Panc1 (cell line): ENCODE results near the gene DDI2. TPM values are rescaled to one million over a fixed set of nuclear protein-coding genes. Genes with fewer than 3 reads are reported as not detected.

Experiments used
- ATAC-seq: fragments of 200-7000 bp; cut with Tn5 transposase; 2 replicates; pipeline ENCODE4 v1.9.1; 2020; ENCODE audit warnings: mild to moderate bottlenecking, moderate library complexity
- BruUV-seq: library from RNA; stranded (reverse); fragments of 400-500 nt; replicated peaks from 2 replicates; lab custom pipeline; 2021; lab: Mats Ljungman, UMichigan
- CTCF ChIA-PET: fragments of 300-600 bp; sonication (Branson Sonifier 250); formaldehyde crosslinking; loops from one replicate; lab custom pipeline; 2022; ENCODE audit warnings: antibody characterized with exemption; lab: Charles Lee
- POLR2A ChIA-PET: fragments of 300-600 bp; sonication (Branson Sonifier 250); formaldehyde crosslinking; loops from one replicate; lab custom pipeline; 2022; ENCODE audit warnings: antibody characterized with exemption; lab: Charles Lee
- DNase-seq: peaks from one replicate; pipeline ENCODE4 v3.0.0-alpha.2; 2010; ENCODE audit warnings: low read depth, low spot score
- H3K27ac ChIP-seq: 2 replicates; pipeline ENCODE4 v1.5.1; 2011; ENCODE audit warnings: mild to moderate bottlenecking, low read length, inconsistent platforms
- H3K27me3 ChIP-seq: fragments of 200-500 bp; sonication (Bioruptor generic); 2 replicates; pipeline ENCODE4 v1.6.0; 2014; ENCODE audit warnings: low read length, inconsistent platforms; ENCODE audit not compliant: control insufficient read depth, insufficient read depth
- H3K36me3 ChIP-seq: fragments of 200-500 bp; sonication (Bioruptor generic); 2 replicates; pipeline ENCODE4 v1.5.1; 2014; ENCODE audit warnings: inconsistent platforms, mild to moderate bottlenecking, low read length, moderate library complexity; ENCODE audit not compliant: control insufficient read depth, insufficient read depth
- H3K4me1 ChIP-seq: 2 replicates; pipeline ENCODE4 v1.5.1; 2011; ENCODE audit warnings: inconsistent platforms, mild to moderate bottlenecking, low read length, moderate library complexity; ENCODE audit not compliant: control insufficient read depth, insufficient read depth
- H3K4me3 ChIP-seq, 2 experiments: 2 replicates each; pipeline ENCODE4 v1.5.1; 2011 to 2012; ENCODE audit warnings: low read depth in 2 of 2, low read length in 2 of 2, mild to moderate bottlenecking in 2 of 2, inconsistent platforms in 1 of 2, moderate library complexity in 1 of 2
- H3K9me3 ChIP-seq: fragments of 200-500 bp; sonication (Bioruptor generic); 2 replicates; pipeline ENCODE4 v1.5.1; 2014; ENCODE audit warnings: low read depth, mild to moderate bottlenecking, inconsistent platforms, low read length, moderate library complexity; ENCODE audit not compliant: control insufficient read depth, insufficient read depth
- POLR2AphosphoS5 ChIP-seq: IDR thresholded peaks from 2 replicates; pipeline ENCODE4 v1.6.1; 2012; ENCODE audit warnings: mild to moderate bottlenecking, low read depth, low read length, moderate library complexity
- SIN3A ChIP-seq: IDR thresholded peaks from 2 replicates; pipeline ENCODE4 v1.6.1; 2012; ENCODE audit warnings: low read depth, mild to moderate bottlenecking, low read length, moderate library complexity, borderline replicate concordance; ENCODE audit not compliant: insufficient read depth
- TCF7L2 ChIP-seq: IDR thresholded peaks from 2 replicates; pipeline ENCODE4 v1.6.1; 2011; ENCODE audit warnings: mild to moderate bottlenecking, low read depth, low read length, inconsistent platforms
- in situ Hi-C: cut with HindIII; loops from 2 replicates; pipeline ENCODE4 v1.10.0; 2016; ENCODE audit warnings: low sequenced_read_pairs, low pct_unique_long_range_greater_than_20kb
- intact Hi-C: fragments of 100-400 bp; cut with micrococcal nuclease; formaldehyde crosslinking; loops from one replicate; pipeline ENCODE4 v1.10.0; 2022; ENCODE audit not compliant: unreplicated experiment
- total RNA-seq: library from RNA; stranded (reverse); gene quantifications from one replicate; pipeline ENCODE4 v1.2.1, GENCODE V29; 2021; ENCODE audit not compliant: unreplicated experiment
- TF ChIP-seq, protein P1 (sequence below), 2 experiments: IDR thresholded peaks; 2 replicates each; pipeline ENCODE4 v1.6.1; 2011 to 2012; ENCODE audit warnings: low read depth in 2 of 2, control low read depth in 1 of 2, low read length in 1 of 2, mild to moderate bottlenecking in 1 of 2, moderate library complexity in 1 of 2; ENCODE audit not compliant: insufficient read depth in 1 of 2
- TF ChIP-seq, protein P2 (sequence below): fragments of 450-650 bp; IDR thresholded peaks from 2 replicates; pipeline ENCODE4 v1.5.1; 2017; ENCODE audit warnings: mild to moderate bottlenecking

Gene DDI2
- total RNA-seq, 1 experiment from 2014 or later, result 27.7 TPM

GRCh38 chr1:15578921-15579682 is 38.2 kb upstream of the DDI2 start:
- no peak overlapping the region for H3K27ac ChIP-seq
- POLR2A ChIA-PET, result interaction anchor here (0.5 kb wide), 1 partner anchor 17 kb away, joined by 3 read pairs; no protein-coding TSS in a partner anchor
- H3K9me3 ChIP-seq, result no peaks in the 10 kb centered on the region
- no peaks in the 10 kb centered on the region for H3K36me3 ChIP-seq
- DNase-seq, result no peak
- no peak overlapping the region for H3K4me3 ChIP-seq
- BruUV-seq, result no TSS peak
- TF ChIP-seq POLR2AphosphoS5 (no peak), TCF7L2 (no peak), SIN3A (no peak)
- TF ChIP-seq, protein P1, sequence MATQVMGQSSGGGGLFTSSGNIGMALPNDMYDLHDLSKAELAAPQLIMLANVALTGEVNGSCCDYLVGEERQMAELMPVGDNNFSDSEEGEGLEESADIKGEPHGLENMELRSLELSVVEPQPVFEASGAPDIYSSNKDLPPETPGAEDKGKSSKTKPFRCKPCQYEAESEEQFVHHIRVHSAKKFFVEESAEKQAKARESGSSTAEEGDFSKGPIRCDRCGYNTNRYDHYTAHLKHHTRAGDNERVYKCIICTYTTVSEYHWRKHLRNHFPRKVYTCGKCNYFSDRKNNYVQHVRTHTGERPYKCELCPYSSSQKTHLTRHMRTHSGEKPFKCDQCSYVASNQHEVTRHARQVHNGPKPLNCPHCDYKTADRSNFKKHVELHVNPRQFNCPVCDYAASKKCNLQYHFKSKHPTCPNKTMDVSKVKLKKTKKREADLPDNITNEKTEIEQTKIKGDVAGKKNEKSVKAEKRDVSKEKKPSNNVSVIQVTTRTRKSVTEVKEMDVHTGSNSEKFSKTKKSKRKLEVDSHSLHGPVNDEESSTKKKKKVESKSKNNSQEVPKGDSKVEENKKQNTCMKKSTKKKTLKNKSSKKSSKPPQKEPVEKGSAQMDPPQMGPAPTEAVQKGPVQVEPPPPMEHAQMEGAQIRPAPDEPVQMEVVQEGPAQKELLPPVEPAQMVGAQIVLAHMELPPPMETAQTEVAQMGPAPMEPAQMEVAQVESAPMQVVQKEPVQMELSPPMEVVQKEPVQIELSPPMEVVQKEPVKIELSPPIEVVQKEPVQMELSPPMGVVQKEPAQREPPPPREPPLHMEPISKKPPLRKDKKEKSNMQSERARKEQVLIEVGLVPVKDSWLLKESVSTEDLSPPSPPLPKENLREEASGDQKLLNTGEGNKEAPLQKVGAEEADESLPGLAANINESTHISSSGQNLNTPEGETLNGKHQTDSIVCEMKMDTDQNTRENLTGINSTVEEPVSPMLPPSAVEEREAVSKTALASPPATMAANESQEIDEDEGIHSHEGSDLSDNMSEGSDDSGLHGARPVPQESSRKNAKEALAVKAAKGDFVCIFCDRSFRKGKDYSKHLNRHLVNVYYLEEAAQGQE (IDR thresholded peaks at IDR 0.05; ENCODE audit: insufficient read depth in 1 of 2, low read depth in 2 of 2, low read length in 1 of 2), result no peak
- TF ChIP-seq, protein P2, sequence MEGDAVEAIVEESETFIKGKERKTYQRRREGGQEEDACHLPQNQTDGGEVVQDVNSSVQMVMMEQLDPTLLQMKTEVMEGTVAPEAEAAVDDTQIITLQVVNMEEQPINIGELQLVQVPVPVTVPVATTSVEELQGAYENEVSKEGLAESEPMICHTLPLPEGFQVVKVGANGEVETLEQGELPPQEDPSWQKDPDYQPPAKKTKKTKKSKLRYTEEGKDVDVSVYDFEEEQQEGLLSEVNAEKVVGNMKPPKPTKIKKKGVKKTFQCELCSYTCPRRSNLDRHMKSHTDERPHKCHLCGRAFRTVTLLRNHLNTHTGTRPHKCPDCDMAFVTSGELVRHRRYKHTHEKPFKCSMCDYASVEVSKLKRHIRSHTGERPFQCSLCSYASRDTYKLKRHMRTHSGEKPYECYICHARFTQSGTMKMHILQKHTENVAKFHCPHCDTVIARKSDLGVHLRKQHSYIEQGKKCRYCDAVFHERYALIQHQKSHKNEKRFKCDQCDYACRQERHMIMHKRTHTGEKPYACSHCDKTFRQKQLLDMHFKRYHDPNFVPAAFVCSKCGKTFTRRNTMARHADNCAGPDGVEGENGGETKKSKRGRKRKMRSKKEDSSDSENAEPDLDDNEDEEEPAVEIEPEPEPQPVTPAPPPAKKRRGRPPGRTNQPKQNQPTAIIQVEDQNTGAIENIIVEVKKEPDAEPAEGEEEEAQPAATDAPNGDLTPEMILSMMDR, result no peak
- intact Hi-C loops (no loop called here), in situ Hi-C loops (no loop called here)
- H3K4me1 ChIP-seq, result no peaks in the 10 kb centered on the region
- no peaks in the 10 kb centered on the region for H3K27me3 ChIP-seq
- CTCF ChIA-PET, result no interaction called here
- no peak for ATAC-seq

GRCh38 chr1:15579683-15580047 is 37.6 kb upstream of the DDI2 start:
- Histone ChIP-seq H3K27ac (no peak overlapping the region), H3K9me3 (no peaks in the 10 kb centered on the region), H3K36me3 (no peaks in the 10 kb centered on the region), H3K4me3 (no peak overlapping the region), H3K27me3 (no peaks in the 10 kb centered on the region), H3K4me1 (no peaks in the 10 kb centered on the region)
- CTCF ChIA-PET, result no interaction called here
- ATAC-seq, result no peak
- BruUV-seq, result no TSS peak
- TF ChIP-seq, protein P1 (IDR thresholded peaks at IDR 0.05; ENCODE audit: insufficient read depth in 1 of 2, low read depth in 2 of 2, low read length in 1 of 2), result no peak
- no peak for TF ChIP-seq SIN3A
- TF ChIP-seq, protein P2, result no peak
- no peak for TF ChIP-seq POLR2AphosphoS5
- TF ChIP-seq TCF7L2, result no peak
- in situ Hi-C loops, result no loop called here
- POLR2A ChIA-PET, result interaction anchor here (0.5 kb wide), 1 partner anchor 17 kb away, joined by 3 read pairs; no protein-coding TSS in a partner anchor
- intact Hi-C loops, result no loop called here
- DNase-seq, result no peak
